HepG2 (cell line): ENCODE results near the gene ZNF503. TPM values are rescaled to one million over a fixed set of nuclear protein-coding genes. Genes with fewer than 3 reads are reported as not detected.

ENCODE experiments used
- ATAC-seq: fragments of 200-7000 bp; cut with Tn5 transposase; 3 replicates; pipeline ENCODE4 v1.9.1; 2020; ENCODE audit warnings: mild to moderate bottlenecking, moderate library complexity
- BruUV-seq: library from RNA; stranded (reverse); fragments of 400-500 nt; replicated peaks from 2 replicates; lab custom pipeline; 2021; lab: Mats Ljungman, UMichigan
- CTCF ChIA-PET: fragments of 300-600 bp; formaldehyde crosslinking; extraction: SDS; loops from one replicate; lab custom pipeline; 2021; ENCODE audit warnings: low total read pairs, inconsistent platforms, low intra/inter-chr PET ratio; lab: Yijun Ruan, JAX
- POLR2A ChIA-PET: fragments of 350-600 bp; sonication (Branson Sonifier 250); formaldehyde crosslinking; loops from one replicate; lab custom pipeline; 2020; ENCODE audit warnings: antibody characterized with exemption, inconsistent platforms; lab: Yijun Ruan, JAX
- DNase-seq: peaks from one replicate; pipeline ENCODE4 v3.0.0-alpha.2; 2015; ENCODE audit warnings: low spot score
- FAIRE-seq: peaks from 3 replicates; lab custom pipeline; 2011; peaks lifted over from hg19 to GRCh38; lab: Jason Lieb, UNC
- H2AFZ ChIP-seq: one replicate; pipeline ENCODE4 v1.6.1; 2011; ENCODE audit warnings: low read length, inconsistent platforms
- H3K27ac ChIP-seq: fragments of 300-600 bp; 3 replicates; pipeline ENCODE4 v1.8.0; 2011; ENCODE audit warnings: mixed run types, mild to moderate bottlenecking, mixed read lengths, low read length, inconsistent platforms; ENCODE audit not compliant: insufficient read depth; ENCODE audit errors: extremely low read length
- H3K27me3 ChIP-seq, 2 experiments: fragments of 200-600 bp in 1 of 2; 2 replicates in 1 of 2; 3 replicates in 1 of 2; pipeline versions ENCODE4 v1.6.0 to v1.8.0; 2011; ENCODE audit warnings: low read length in 2 of 2, mild to moderate bottlenecking in 2 of 2, moderate library complexity in 2 of 2, inconsistent platforms in 1 of 2; ENCODE audit not compliant: insufficient read depth in 2 of 2, control insufficient read depth in 1 of 2
- H3K36me3 ChIP-seq, 2 experiments: fragments of 200-600 bp in 1 of 2; replicated peaks in 1 of 2; 2 replicates in 1 of 2; 3 replicates in 1 of 2; pipeline versions ENCODE4 v1.5.1 to v1.8.0; 2011; ENCODE audit warnings: low read length in 2 of 2, inconsistent platforms in 1 of 2; ENCODE audit not compliant: insufficient read depth in 2 of 2, control insufficient read depth in 1 of 2
- H3K4me1 ChIP-seq: 2 replicates; pipeline ENCODE4 v1.5.1; 2012; ENCODE audit warnings: low read length, inconsistent platforms; ENCODE audit not compliant: insufficient read depth
- H3K4me2 ChIP-seq: 2 replicates; pipeline ENCODE4 v1.6.0; 2011; ENCODE audit warnings: low read depth, low read length, inconsistent platforms
- H3K4me3 ChIP-seq, 3 experiments: fragments of 200-600 bp in 1 of 3; sonication (generic), shearing (Covaris generic) in 1 of 3; replicated peaks in 1 of 3; 2 replicates each; pipeline ENCODE4 v1.5.1; 2011 to 2016; ENCODE audit warnings: low read length in 3 of 3, inconsistent platforms in 2 of 3, low read depth in 2 of 3, mild to moderate bottlenecking in 2 of 3, control low read depth in 1 of 3, mixed read lengths in 1 of 3; ENCODE audit not compliant: insufficient read depth in 1 of 3
- H3K79me2 ChIP-seq: one replicate; pipeline ENCODE4 v1.6.1; 2011; ENCODE audit warnings: low read length, inconsistent platforms; ENCODE audit not compliant: insufficient read depth
- H3K9ac ChIP-seq: 2 replicates; pipeline ENCODE4 v1.6.0; 2011; ENCODE audit warnings: mild to moderate bottlenecking, low read depth, low read length, inconsistent platforms; ENCODE audit not compliant: insufficient read depth
- H3K9me3 ChIP-seq: 2 replicates; pipeline ENCODE4 v1.5.1; 2012; ENCODE audit warnings: mild to moderate bottlenecking, low read length
- H4K20me1 ChIP-seq: 2 replicates; pipeline ENCODE4 v1.6.0; 2011; ENCODE audit warnings: inconsistent platforms, mild to moderate bottlenecking, low read length, moderate library complexity; ENCODE audit not compliant: insufficient read depth
- CBFB ChIP-seq: sonication (generic); formaldehyde crosslinking; IDR thresholded peaks from 2 replicates; pipeline ENCODE4 v1.4.0; 2020; ENCODE audit warnings: missing genetic modification reagents
- CCAR2 ChIP-seq: fragments of 200-400 bp; formaldehyde crosslinking; optimal IDR thresholded peaks from 2 replicates; pipeline ENCODE3; 2018; ENCODE audit warnings: low read depth, mild to moderate bottlenecking, low read length, moderate library complexity
- HOXA5 ChIP-seq: sonication (generic); formaldehyde crosslinking; IDR thresholded peaks from 2 replicates; pipeline ENCODE4 v1.4.0; 2020; ENCODE audit warnings: missing genetic modification reagents
- SOX13 ChIP-seq, 3 experiments: fragments of 450-650 bp in 1 of 3; sonication (generic) in 1 of 3; formaldehyde crosslinking in 1 of 3; IDR thresholded peaks in 2 of 3; conservative IDR thresholded peaks in 1 of 3; 2 replicates each; pipeline versions ENCODE4 v1.5.0 to v1.6.1; 2016 to 2020; ENCODE audit warnings: antibody characterized with exemption in 1 of 3, mild to moderate bottlenecking in 1 of 3, missing compliant biosample characterization in 1 of 3, missing genetic modification reagents in 1 of 3, moderate library complexity in 1 of 3
- SP1 ChIP-seq, 2 experiments: fragments of 450-650 bp in 1 of 2; sonication (generic) in 1 of 2; formaldehyde crosslinking in 1 of 2; IDR thresholded peaks; 2 replicates each; pipeline versions ENCODE4 v1.4.0 to v1.6.1; 2016 to 2020; ENCODE audit warnings: missing genetic modification reagents in 1 of 2
- U2AF2 ChIP-seq: fragments of 200-400 bp; formaldehyde crosslinking; IDR thresholded peaks from 2 replicates; pipeline ENCODE4 v1.6.1; 2017; ENCODE audit warnings: low read depth, mild to moderate bottlenecking, low read length
- ZFP36L1 ChIP-seq: sonication (generic); formaldehyde crosslinking; IDR thresholded peaks from 2 replicates; pipeline ENCODE4 v1.8.0; 2022; ENCODE audit warnings: mild to moderate bottlenecking, missing genetic modification reagents, moderate library complexity
- ZNF124 ChIP-seq: sonication (generic); formaldehyde crosslinking; IDR thresholded peaks from 2 replicates; pipeline ENCODE4 v1.4.0; 2020; ENCODE audit warnings: missing genetic modification reagents
- ZNF136 ChIP-seq: sonication (generic); formaldehyde crosslinking; IDR thresholded peaks from 2 replicates; pipeline ENCODE4 v1.8.1; 2022; ENCODE audit warnings: low read depth, mild to moderate bottlenecking, moderate library complexity, missing genetic modification reagents
- ZNF20 ChIP-seq: sonication (generic); formaldehyde crosslinking; IDR thresholded peaks from 2 replicates; pipeline ENCODE4 v1.4.0; 2020; ENCODE audit warnings: mild to moderate bottlenecking, moderate library complexity, missing genetic modification reagents
- WGBS: methylation state at CpG from one replicate; pipeline ENCODE4 v1.1.6; 2017; ENCODE audit warnings: low lambda C conversion rate; 5-methylcytosine and 5-hydroxymethylcytosine counted together
- in situ Hi-C: cut with HindIII; loops from 2 replicates; pipeline ENCODE4 v1.10.0; 2017; ENCODE audit warnings: low pct_unique_long_range_greater_than_20kb; ENCODE audit not compliant: extremely low pct_ligation_motif_present
- intact Hi-C: fragments of 100-400 bp; cut with micrococcal nuclease; formaldehyde crosslinking; loops from one replicate; pipeline ENCODE4 v1.10.0; 2022; ENCODE audit not compliant: unreplicated experiment
- polyA plus RNA-seq, 8 experiments: library from polyadenylated mRNA; depleted of rRNA in 3 of 8; stranded (reverse) in 7 of 8; unstranded in 1 of 8; fragments of >200 nt; fragmentation: Illumina TruSeq in 4 of 8; extraction: Trizol in 4 of 8; gene quantifications; 2 replicates each; pipeline versions ENCODE4 v1.2.1 to v1.2.3, GENCODE V29; 2011 to 2016; ENCODE audit warnings: low read depth in 4 of 8, missing spikeins in 1 of 8, mixed read lengths in 1 of 8; ENCODE audit not compliant: insufficient read depth in 1 of 8
- total RNA-seq, 5 experiments: library from RNA; depleted of rRNA; stranded (reverse); fragments of >200 nt; fragmentation: Illumina TruSeq; extraction: Trizol; gene quantifications; 2 replicates each; pipeline ENCODE4 v1.2.3, GENCODE V29; 2016; ENCODE audit warnings: low read depth in 1 of 5
- TF ChIP-seq, protein P1 (sequence below): sonication (generic); formaldehyde crosslinking; IDR thresholded peaks from 2 replicates; pipeline ENCODE4 v1.5.1; 2020; ENCODE audit warnings: missing genetic modification reagents, mild to moderate bottlenecking, borderline replicate concordance
- TF ChIP-seq, protein P2 (sequence below): sonication (generic); formaldehyde crosslinking; IDR thresholded peaks from 2 replicates; pipeline ENCODE4 v1.5.0; 2020; ENCODE audit warnings: mild to moderate bottlenecking, missing genetic modification reagents
- TF ChIP-seq, protein P3 (sequence below): sonication (generic); formaldehyde crosslinking; IDR thresholded peaks from 2 replicates; pipeline ENCODE4 v1.4.0; 2020; ENCODE audit warnings: missing genetic modification reagents
- TF ChIP-seq, protein P4 (sequence below): sonication (generic); formaldehyde crosslinking; IDR thresholded peaks from 2 replicates; pipeline ENCODE4 v1.8.1; 2023; ENCODE audit warnings: mild to moderate bottlenecking, moderate library complexity, missing genetic modification reagents

The ZNF503 gene
- total and polyA plus RNA-seq, 2 of the 13 experiments (the other 11 are each of a cell fraction or from before 2014, with no cell fraction given), result 2.7 to 8.3 TPM

DNA sequence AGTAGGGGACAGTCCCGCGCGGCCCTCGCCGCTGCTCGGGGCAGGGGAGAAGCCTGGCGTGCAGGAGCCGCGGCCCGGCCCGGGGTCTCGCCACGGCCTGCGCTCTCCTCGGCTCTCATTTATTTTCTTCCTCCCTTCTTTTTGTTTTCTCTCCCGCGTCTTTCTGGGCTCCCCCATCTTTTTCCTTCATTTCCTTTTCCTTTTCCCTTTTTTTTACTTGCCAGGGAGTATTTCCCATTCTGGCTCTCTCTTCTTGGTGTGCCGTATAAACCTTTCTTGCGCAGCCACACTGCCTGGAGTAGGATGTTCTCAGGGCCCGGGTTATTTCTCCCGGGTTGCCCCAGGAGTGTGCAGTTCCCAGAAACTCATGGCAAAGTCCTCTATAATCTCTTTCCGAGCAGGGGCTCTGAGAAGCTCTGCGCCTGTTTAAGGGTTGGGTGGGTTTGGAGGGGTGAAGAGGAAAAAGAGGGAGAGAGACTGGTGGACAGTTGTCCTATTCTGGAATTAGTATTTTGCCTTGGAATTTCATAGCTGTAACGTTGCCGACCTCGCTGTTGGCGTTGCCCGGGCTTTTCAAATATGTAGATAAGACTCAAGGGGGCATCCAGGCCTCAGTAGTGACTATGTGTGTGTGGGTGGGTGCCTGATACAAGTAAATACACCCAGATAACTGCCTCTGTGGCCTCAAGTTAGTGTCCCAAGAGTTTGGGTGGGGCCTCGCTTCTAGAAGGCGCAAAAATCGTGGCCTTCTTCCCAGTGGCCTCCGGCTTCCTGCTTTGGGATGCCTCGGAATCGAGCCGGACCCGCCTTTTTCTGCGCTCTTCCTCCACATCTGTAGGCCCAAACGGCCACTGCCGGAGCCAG lies 4.3 kb upstream of the ZNF503 start:
- no peak overlapping the region for H2AFZ ChIP-seq
- WGBS, result 57% methylated on average over 33 of the region's 39 CpGs
- H4K20me1 ChIP-seq, result peaks cover 2% of the 10 kb centered on the region; the same call in 1 of the 2 replicates
- peaks cover 0 to 5% of the 10 kb centered on the region in 2 experiments; a peak in 1 of 5 replicates for H3K36me3 ChIP-seq
- BruUV-seq, result no TSS peak
- ChIA-PET POLR2A (interaction anchor here (0.9 to 8.4 kb wide), 6 partner anchors 18 to 645 kb away, joined by 3 to 219 read pairs (median 4); partner anchors contain the start of gene LRMDA), CTCF (no interaction called here)
- ATAC-seq, result no peak
- no peak for FAIRE-seq
- H3K27ac ChIP-seq, result peak overlapping the region; percentile 97
- no peak for DNase-seq
- peak overlapping the region; percentile 77 to 100 (median 95); a peak in 5 of 6 replicates for H3K4me3 ChIP-seq
- in situ Hi-C loops, result no loop called here
- H3K4me1 ChIP-seq, result peaks cover 20% of the 10 kb centered on the region
- no peaks in the 10 kb centered on the region for H3K9me3 ChIP-seq
- peak overlapping the region; percentile 93 for H3K9ac ChIP-seq
- H3K4me2 ChIP-seq, result peak overlapping the region; percentile 99
- H3K27me3 ChIP-seq, result no peaks in the 10 kb centered on the region; a peak in 1 of 5 replicates
- intact Hi-C loops, result loop anchor here (2.0 to 10.0 kb wide), 4 partner anchors 199 to 1141 kb away; no protein-coding TSS in a partner anchor
- peaks cover 24% of the 10 kb centered on the region for H3K79me2 ChIP-seq
- TF ChIP-seq, protein P1, sequence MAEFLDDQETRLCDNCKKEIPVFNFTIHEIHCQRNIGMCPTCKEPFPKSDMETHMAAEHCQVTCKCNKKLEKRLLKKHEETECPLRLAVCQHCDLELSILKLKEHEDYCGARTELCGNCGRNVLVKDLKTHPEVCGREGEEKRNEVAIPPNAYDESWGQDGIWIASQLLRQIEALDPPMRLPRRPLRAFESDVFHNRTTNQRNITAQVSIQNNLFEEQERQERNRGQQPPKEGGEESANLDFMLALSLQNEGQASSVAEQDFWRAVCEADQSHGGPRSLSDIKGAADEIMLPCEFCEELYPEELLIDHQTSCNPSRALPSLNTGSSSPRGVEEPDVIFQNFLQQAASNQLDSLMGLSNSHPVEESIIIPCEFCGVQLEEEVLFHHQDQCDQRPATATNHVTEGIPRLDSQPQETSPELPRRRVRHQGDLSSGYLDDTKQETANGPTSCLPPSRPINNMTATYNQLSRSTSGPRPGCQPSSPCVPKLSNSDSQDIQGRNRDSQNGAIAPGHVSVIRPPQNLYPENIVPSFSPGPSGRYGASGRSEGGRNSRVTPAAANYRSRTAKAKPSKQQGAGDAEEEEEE, result no peak
- TF ChIP-seq SP1 (IDR thresholded peaks at IDR 0.05) (no peak), SP1 (CRISPR knock-in tag; IDR thresholded peaks at IDR 0.05) (no peak), CBFB (CRISPR knock-in tag) (no peak; the same call in 1 of the 2 replicates), ZFP36L1 (CRISPR knock-in tag) (no peak), ZNF136 (CRISPR knock-in tag) (no peak), U2AF2 (no peak), CCAR2 (no peak), HOXA5 (CRISPR knock-in tag) (no peak), ZNF124 (CRISPR knock-in tag) (no peak), SOX13 (IDR thresholded peaks at IDR 0.05) (no peak), SOX13 (CRISPR knock-in tag; conservative IDR thresholded peaks at IDR 0.05 in 1 of 2, IDR thresholded peaks at IDR 0.05 in 1 of 2) (no peak), ZNF20 (no peak)
- TF ChIP-seq, protein P2, sequence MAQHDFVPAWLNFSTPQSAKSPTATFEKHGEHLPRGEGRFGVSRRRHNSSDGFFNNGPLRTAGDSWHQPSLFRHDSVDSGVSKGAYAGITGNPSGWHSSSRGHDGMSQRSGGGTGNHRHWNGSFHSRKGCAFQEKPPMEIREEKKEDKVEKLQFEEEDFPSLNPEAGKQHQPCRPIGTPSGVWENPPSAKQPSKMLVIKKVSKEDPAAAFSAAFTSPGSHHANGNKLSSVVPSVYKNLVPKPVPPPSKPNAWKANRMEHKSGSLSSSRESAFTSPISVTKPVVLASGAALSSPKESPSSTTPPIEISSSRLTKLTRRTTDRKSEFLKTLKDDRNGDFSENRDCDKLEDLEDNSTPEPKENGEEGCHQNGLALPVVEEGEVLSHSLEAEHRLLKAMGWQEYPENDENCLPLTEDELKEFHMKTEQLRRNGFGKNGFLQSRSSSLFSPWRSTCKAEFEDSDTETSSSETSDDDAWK (CRISPR knock-in tag), result no peak
- TF ChIP-seq, protein P3, sequence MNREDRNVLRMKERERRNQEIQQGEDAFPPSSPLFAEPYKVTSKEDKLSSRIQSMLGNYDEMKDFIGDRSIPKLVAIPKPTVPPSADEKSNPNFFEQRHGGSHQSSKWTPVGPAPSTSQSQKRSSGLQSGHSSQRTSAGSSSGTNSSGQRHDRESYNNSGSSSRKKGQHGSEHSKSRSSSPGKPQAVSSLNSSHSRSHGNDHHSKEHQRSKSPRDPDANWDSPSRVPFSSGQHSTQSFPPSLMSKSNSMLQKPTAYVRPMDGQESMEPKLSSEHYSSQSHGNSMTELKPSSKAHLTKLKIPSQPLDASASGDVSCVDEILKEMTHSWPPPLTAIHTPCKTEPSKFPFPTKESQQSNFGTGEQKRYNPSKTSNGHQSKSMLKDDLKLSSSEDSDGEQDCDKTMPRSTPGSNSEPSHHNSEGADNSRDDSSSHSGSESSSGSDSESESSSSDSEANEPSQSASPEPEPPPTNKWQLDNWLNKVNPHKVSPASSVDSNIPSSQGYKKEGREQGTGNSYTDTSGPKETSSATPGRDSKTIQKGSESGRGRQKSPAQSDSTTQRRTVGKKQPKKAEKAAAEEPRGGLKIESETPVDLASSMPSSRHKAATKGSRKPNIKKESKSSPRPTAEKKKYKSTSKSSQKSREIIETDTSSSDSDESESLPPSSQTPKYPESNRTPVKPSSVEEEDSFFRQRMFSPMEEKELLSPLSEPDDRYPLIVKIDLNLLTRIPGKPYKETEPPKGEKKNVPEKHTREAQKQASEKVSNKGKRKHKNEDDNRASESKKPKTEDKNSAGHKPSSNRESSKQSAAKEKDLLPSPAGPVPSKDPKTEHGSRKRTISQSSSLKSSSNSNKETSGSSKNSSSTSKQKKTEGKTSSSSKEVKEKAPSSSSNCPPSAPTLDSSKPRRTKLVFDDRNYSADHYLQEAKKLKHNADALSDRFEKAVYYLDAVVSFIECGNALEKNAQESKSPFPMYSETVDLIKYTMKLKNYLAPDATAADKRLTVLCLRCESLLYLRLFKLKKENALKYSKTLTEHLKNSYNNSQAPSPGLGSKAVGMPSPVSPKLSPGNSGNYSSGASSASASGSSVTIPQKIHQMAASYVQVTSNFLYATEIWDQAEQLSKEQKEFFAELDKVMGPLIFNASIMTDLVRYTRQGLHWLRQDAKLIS (CRISPR knock-in tag), result no peak
- TF ChIP-seq, protein P4, sequence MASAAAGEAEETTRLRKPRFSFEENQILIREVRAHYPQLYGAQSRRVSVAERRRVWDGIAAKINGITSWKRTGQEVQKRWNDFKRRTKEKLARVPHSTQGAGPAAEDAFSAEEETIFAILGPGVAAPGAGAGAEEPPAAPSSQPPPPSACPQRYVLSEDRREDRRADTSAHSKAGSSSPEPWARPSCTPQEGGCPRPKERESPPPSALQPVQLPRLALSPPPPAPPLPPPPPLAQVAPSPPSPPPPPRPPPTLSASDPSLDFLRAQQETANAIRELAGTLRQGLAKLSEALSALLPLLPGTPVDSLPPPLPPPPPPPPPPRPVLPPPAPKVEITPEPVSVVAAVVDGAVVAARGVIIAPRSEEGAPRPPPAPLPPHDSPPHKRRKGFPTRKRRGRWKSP, result no peak
